22Rv1 (cell line): ENCODE data around the gene P2RX7.

Experiments used
- H3K27ac ChIP-seq: fragments of 450-650 bp; 2 replicates; pipeline ENCODE4 v1.5.1; 2017
- ZFX ChIP-seq: fragments of 450-650 bp; IDR thresholded peaks from 2 replicates; pipeline ENCODE4 v1.6.1; 2017; ENCODE audit warnings: antibody characterized with exemption, borderline replicate concordance
- TF ChIP-seq, protein P1 (sequence below): fragments of 450-650 bp; IDR thresholded peaks from 2 replicates; pipeline ENCODE4 v1.5.1; 2017; ENCODE audit warnings: mild to moderate bottlenecking

Gene P2RX7

DNA sequence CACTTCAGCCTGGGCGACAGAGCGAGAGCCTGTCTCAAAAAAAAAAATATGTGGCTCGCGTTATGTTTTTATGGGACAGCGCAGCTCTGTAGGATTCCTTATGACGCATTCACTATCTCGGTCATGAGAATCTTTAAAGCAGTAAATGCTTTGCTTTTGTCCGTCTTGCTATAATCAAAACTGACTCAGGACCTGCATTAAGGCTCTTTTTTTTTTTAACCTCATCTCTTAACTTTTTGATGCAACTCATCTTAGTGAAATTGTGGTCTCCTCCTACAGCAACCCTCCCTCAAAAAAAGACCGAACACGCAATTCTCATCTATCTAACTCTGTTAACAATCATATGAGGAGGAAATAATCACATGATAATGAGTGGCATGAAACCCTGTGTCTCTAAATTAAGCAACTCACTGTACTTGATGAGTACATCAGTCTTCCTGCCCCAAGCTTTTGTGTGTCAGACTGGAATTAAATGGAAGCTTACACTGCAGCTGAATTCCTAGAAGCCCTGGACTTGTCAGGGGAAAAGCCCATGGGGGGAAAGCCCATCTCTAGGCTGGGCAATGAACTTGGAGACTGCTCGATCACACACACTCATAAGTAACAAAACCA, 81.6 kb downstream of the P2RX7 start:
- H3K27ac ChIP-seq = peak overlapping the region; percentile 74
- TF ChIP-seq ZFX = no peak
- TF ChIP-seq, protein P1, sequence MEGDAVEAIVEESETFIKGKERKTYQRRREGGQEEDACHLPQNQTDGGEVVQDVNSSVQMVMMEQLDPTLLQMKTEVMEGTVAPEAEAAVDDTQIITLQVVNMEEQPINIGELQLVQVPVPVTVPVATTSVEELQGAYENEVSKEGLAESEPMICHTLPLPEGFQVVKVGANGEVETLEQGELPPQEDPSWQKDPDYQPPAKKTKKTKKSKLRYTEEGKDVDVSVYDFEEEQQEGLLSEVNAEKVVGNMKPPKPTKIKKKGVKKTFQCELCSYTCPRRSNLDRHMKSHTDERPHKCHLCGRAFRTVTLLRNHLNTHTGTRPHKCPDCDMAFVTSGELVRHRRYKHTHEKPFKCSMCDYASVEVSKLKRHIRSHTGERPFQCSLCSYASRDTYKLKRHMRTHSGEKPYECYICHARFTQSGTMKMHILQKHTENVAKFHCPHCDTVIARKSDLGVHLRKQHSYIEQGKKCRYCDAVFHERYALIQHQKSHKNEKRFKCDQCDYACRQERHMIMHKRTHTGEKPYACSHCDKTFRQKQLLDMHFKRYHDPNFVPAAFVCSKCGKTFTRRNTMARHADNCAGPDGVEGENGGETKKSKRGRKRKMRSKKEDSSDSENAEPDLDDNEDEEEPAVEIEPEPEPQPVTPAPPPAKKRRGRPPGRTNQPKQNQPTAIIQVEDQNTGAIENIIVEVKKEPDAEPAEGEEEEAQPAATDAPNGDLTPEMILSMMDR = no peak

GRCh38 chr12:121214855-121215745, 82.4 kb downstream of the P2RX7 start:
- peak overlapping the region; percentile 74 for H3K27ac ChIP-seq

DNA sequence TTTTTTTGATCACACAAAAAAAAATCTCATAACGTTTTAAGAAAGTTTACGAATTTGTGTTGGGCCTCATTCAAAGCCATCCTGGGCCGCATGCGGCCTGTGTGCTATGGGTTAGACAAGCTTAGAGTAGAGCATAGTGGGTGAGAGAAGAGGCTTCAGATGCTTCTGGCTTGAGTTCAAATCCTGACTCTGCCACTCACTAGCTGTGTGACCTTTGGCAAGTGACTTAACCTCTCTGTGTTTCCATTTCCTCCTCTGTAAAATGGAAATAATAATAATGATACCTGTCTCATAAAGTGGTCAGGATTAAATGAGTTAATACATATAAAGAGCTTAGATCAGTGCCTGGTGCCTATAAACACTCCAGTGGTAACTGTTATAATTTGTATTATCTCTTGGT, 83.4 kb downstream of the P2RX7 start:
- no peak for TF ChIP-seq ZFX
- TF ChIP-seq, protein P1 = no peak
- peak overlapping the region; percentile 41; the same call in 1 of the 2 replicates for H3K27ac ChIP-seq

More at GRCh38 chr12:121214855-121215745, 82.4 kb downstream of the P2RX7 start:
- TF ChIP-seq, protein P1 = no peak
- TF ChIP-seq ZFX = no peak

DNA sequence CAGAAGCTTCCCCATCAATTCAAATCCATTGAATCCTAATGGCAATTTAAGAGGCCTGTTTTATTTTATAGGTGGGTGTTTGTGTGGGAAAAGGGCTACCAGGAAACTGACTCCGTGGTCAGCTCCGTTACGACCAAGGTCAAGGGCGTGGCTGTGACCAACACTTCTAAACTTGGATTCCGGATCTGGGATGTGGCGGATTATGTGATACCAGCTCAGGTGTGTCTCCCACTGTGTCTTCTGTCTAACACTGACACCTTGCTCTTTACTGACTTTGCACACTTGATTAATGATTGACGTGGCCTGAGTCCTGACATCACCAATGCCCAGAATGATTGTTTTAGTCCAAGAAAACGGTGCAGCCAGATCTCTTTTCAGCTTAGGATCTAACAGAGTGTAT, 84.4 kb downstream of the P2RX7 start:
- TF ChIP-seq, protein P1 = no peak
- no peak for TF ChIP-seq ZFX
- peak overlapping the region; percentile 41 for H3K27ac ChIP-seq

DNA sequence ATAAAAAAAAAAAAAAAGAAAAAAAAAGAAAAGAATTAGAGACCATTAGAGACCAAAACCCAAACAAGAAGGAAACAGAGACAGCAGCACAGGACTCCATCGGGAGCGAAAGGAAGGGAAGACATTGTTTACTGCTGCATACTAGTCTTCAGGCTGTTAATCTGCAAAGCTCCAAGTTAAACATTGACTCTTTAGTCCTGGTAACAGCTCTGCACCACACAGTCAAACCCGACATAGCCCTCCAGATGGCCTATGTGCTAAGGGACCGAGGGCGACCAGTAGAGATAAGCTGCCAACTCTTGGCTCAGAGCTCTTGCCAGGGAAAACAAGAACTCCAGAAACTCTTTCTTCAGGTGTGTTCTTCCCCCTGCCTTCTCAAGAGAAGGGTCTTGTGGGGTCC, 85.1 kb downstream of the P2RX7 start:
- H3K27ac ChIP-seq = peak overlapping the region; percentile 41
- TF ChIP-seq, protein P1 = no peak
- no peak for TF ChIP-seq ZFX

DNA sequence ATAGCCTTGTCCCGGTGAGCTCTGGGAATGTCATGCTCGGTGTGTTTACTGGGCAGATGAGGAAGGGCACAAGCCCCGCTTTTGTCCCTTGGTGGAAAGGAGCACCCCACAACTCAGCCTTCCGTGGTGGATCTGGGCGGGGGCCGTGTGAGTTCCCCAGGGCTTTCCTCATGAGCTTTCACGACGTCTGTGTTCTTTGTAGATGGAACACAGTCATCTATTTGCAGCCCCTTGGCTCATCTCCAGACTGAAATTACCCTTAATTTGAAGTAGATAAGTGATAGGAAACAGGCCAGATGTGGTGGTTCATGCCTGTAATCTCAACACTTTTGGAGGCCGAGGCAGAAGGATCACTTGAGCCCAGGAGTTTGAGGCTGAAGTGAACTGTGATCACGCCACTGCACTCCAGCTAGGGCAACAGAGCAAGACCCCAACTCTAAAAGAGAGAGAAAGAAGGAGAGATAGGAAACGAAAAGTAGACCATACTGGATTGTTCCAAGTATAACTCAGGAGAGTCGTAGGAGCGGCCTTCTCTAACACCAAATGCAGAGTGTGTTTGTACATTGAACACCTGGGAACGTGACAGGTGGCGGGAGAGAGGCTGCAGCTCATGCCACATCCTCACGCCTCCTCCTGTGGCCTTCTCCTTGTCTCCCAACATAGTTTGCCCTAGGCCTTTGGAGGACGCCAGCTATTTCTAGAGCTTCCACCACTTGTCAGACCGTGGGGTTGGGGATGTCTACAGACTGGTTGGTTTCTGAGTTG, 86.1 kb downstream of the P2RX7 start:
- no peak for TF ChIP-seq ZFX
- TF ChIP-seq, protein P1 = no peak
- no peak overlapping the region for H3K27ac ChIP-seq
